HEK293 (cell line): Measurements from ENCODE around the gene ABCC12.

Experiments used
- CTCF ChIA-PET: fragments of 350-600 bp; formaldehyde crosslinking; extraction: SDS; loops from one replicate; lab custom pipeline; 2021; ENCODE audit warnings: antibody characterized with exemption; lab: Yijun Ruan, JAX
- POLR2A ChIA-PET: fragments of 300-600 bp; formaldehyde crosslinking; extraction: SDS; loops from one replicate; lab custom pipeline; 2020; ENCODE audit warnings: antibody characterized with exemption, inconsistent platforms; lab: Yijun Ruan, JAX
- H3K27ac ChIP-seq: fragments of 200-500 bp; sonication (Bioruptor generic); 2 replicates; pipeline ENCODE4 v1.5.1; 2014; ENCODE audit warnings: low read depth, low read length, control low read depth, inconsistent platforms; ENCODE audit errors: extremely low read depth
- H3K36me3 ChIP-seq, 2 experiments: fragments of 200-500 bp in 1 of 2; sonication (Bioruptor generic) in 1 of 2; 1 replicate in 1 of 2; 2 replicates in 1 of 2; pipeline ENCODE4 v1.5.1; 2014 to 2017; ENCODE audit warnings: inconsistent platforms in 2 of 2, low read length in 2 of 2; ENCODE audit not compliant: control insufficient read depth in 2 of 2, insufficient read depth in 1 of 2
- H3K4me1 ChIP-seq: fragments of 200-500 bp; sonication (Bioruptor generic); 2 replicates; pipeline ENCODE4 v1.5.1; 2014; ENCODE audit warnings: mild to moderate bottlenecking, low read length, inconsistent platforms; ENCODE audit not compliant: control insufficient read depth, insufficient read depth
- H3K4me3 ChIP-seq: 2 replicates; pipeline ENCODE4 v1.5.1; 2011; ENCODE audit warnings: low read depth, mild to moderate bottlenecking, control low read depth, low read length, moderate library complexity
- H3K9me3 ChIP-seq: fragments of 200-500 bp; sonication (Bioruptor generic); 2 replicates; pipeline ENCODE4 v1.5.1; 2014; ENCODE audit warnings: low read depth, low read length, inconsistent platforms; ENCODE audit not compliant: control insufficient read depth, insufficient read depth
- BCL11A ChIP-seq: fragments of 450-650 bp; formaldehyde crosslinking; IDR thresholded peaks from 2 replicates; pipeline ENCODE4 v1.5.1; 2016; ENCODE audit warnings: low read depth, missing biosample characterization, missing genetic modification characterization
- EGR2 ChIP-seq: fragments of 450-650 bp; formaldehyde crosslinking; IDR thresholded peaks from 2 replicates; pipeline ENCODE4 v1.5.1; 2016; ENCODE audit warnings: low read depth, missing biosample characterization, missing genetic modification characterization
- GLI4 ChIP-seq: fragments of 450-650 bp; formaldehyde crosslinking; IDR thresholded peaks from 2 replicates; pipeline ENCODE4 v1.5.1; 2016; ENCODE audit warnings: missing biosample characterization, missing genetic modification characterization
- HOXA7 ChIP-seq: sonication (generic); formaldehyde crosslinking; IDR thresholded peaks from 2 replicates; pipeline ENCODE4 v1.8.1; 2022; ENCODE audit warnings: missing genetic modification reagents, borderline replicate concordance
- SCRT2 ChIP-seq: fragments of 450-650 bp; formaldehyde crosslinking; IDR thresholded peaks from 2 replicates; pipeline ENCODE4 v1.5.1; 2016; ENCODE audit warnings: missing biosample characterization, missing genetic modification characterization
- TCF7L2 ChIP-seq: IDR thresholded peaks from 2 replicates; pipeline ENCODE4 v1.6.1; 2011; ENCODE audit warnings: low read depth, mild to moderate bottlenecking, inconsistent platforms, low read length, moderate library complexity, borderline replicate concordance
- ZBTB1 ChIP-seq: fragments of 450-650 bp; formaldehyde crosslinking; IDR thresholded peaks from 2 replicates; pipeline ENCODE4 v1.5.1; 2016; ENCODE audit warnings: missing biosample characterization, missing genetic modification characterization
- ZBTB17 ChIP-seq: fragments of 450-650 bp; formaldehyde crosslinking; IDR thresholded peaks from 2 replicates; pipeline ENCODE4 v1.5.1; 2016; ENCODE audit warnings: missing biosample characterization, missing genetic modification characterization
- ZBTB48 ChIP-seq: fragments of 450-650 bp; formaldehyde crosslinking; IDR thresholded peaks from 2 replicates; pipeline ENCODE4 v1.5.1; 2016; ENCODE audit warnings: missing biosample characterization, missing genetic modification characterization
- ZFP3 ChIP-seq: fragments of 450-650 bp; formaldehyde crosslinking; IDR thresholded peaks from 2 replicates; pipeline ENCODE4 v1.5.1; 2016; ENCODE audit warnings: low read depth, missing biosample characterization, missing genetic modification characterization
- ZFP41 ChIP-seq: fragments of 450-650 bp; formaldehyde crosslinking; IDR thresholded peaks from 2 replicates; pipeline ENCODE4 v1.5.1; 2016; ENCODE audit warnings: missing biosample characterization, missing genetic modification characterization, borderline replicate concordance
- ZIC2 ChIP-seq: fragments of 450-650 bp; formaldehyde crosslinking; IDR thresholded peaks from 2 replicates; pipeline ENCODE4 v1.5.1; 2016; ENCODE audit warnings: missing biosample characterization, missing genetic modification characterization
- ZNF112 ChIP-seq: fragments of 450-650 bp; formaldehyde crosslinking; IDR thresholded peaks from 2 replicates; pipeline ENCODE4 v1.5.0; 2017; ENCODE audit warnings: missing biosample characterization, missing genetic modification characterization
- ZNF121 ChIP-seq: fragments of 450-650 bp; formaldehyde crosslinking; IDR thresholded peaks from 2 replicates; pipeline ENCODE4 v1.5.1; 2016; ENCODE audit warnings: missing biosample characterization, missing genetic modification characterization
- ZNF16 ChIP-seq: fragments of 450-650 bp; formaldehyde crosslinking; IDR thresholded peaks from 2 replicates; pipeline ENCODE4 v1.5.1; 2016; ENCODE audit warnings: low read depth, missing biosample characterization, missing genetic modification characterization
- ZNF174 ChIP-seq: fragments of 450-650 bp; formaldehyde crosslinking; IDR thresholded peaks from 2 replicates; pipeline ENCODE4 v1.5.0; 2017; ENCODE audit warnings: missing biosample characterization, mild to moderate bottlenecking, missing genetic modification characterization
- ZNF19 ChIP-seq: fragments of 450-650 bp; formaldehyde crosslinking; IDR thresholded peaks from 2 replicates; pipeline ENCODE4; 2016; ENCODE audit warnings: missing biosample characterization, missing genetic modification characterization, low read depth
- ZNF266 ChIP-seq: fragments of 450-650 bp; formaldehyde crosslinking; IDR thresholded peaks from 2 replicates; pipeline ENCODE4 v1.5.1; 2016; ENCODE audit warnings: missing biosample characterization, missing genetic modification characterization, low read depth
- ZNF510 ChIP-seq: fragments of 450-650 bp; formaldehyde crosslinking; IDR thresholded peaks from 2 replicates; pipeline ENCODE4 v1.5.1; 2018; ENCODE audit warnings: mild to moderate bottlenecking, missing genetic modification characterization, missing biosample characterization; ENCODE audit not compliant: insufficient replicate concordance
- ZNF548 ChIP-seq: fragments of 450-650 bp; formaldehyde crosslinking; IDR thresholded peaks from 2 replicates; pipeline ENCODE4 v1.5.1; 2016; ENCODE audit warnings: missing biosample characterization, missing genetic modification characterization
- ZNF596 ChIP-seq: fragments of 450-650 bp; IDR thresholded peaks from 2 replicates; pipeline ENCODE4 v1.5.0; 2018; ENCODE audit warnings: missing biosample characterization, mild to moderate bottlenecking, missing genetic modification characterization, moderate library complexity
- ZSCAN5A ChIP-seq: fragments of 450-650 bp; formaldehyde crosslinking; IDR thresholded peaks from 2 replicates; pipeline ENCODE4 v1.5.1; 2016; ENCODE audit warnings: missing biosample characterization, missing genetic modification characterization
- TF ChIP-seq, protein P1 (sequence below): fragments of 450-650 bp; formaldehyde crosslinking; IDR thresholded peaks from 2 replicates; pipeline ENCODE4 v1.5.1; 2016; ENCODE audit warnings: missing biosample characterization, missing genetic modification characterization
- TF ChIP-seq, protein P2 (sequence below): fragments of 450-650 bp; formaldehyde crosslinking; IDR thresholded peaks from 2 replicates; pipeline ENCODE4 v1.5.1; 2016; ENCODE audit warnings: missing biosample characterization, missing genetic modification characterization, low read depth
- TF ChIP-seq, protein P3 (sequence below): fragments of 450-650 bp; formaldehyde crosslinking; IDR thresholded peaks from 2 replicates; pipeline ENCODE4 v1.5.1; 2017; ENCODE audit warnings: missing biosample characterization, missing genetic modification characterization
- TF ChIP-seq, protein P4 (sequence below): fragments of 450-650 bp; formaldehyde crosslinking; IDR thresholded peaks from 2 replicates; pipeline ENCODE4 v1.5.1; 2017; ENCODE audit warnings: missing biosample characterization, missing genetic modification characterization
- TF ChIP-seq, protein P5 (sequence below): fragments of 450-650 bp; formaldehyde crosslinking; IDR thresholded peaks from 2 replicates; pipeline ENCODE4 v1.5.1; 2016; ENCODE audit warnings: missing biosample characterization, missing genetic modification characterization

The ABCC12 gene

GRCh38 chr16:48157794-48158193 is 2.0 kb upstream of the ABCC12 start:
- Histone ChIP-seq H3K36me3 (no peaks in the 10 kb centered on the region), H3K27ac (no peak overlapping the region), H3K4me3 (no peak overlapping the region), H3K9me3 (no peaks in the 10 kb centered on the region), H3K4me1 (no peaks in the 10 kb centered on the region)
- TF ChIP-seq ZSCAN5A (no peak), BCL11A (no peak), ZBTB48 (tag by site-specific recombination) (no peak), ZNF266 (no peak), TCF7L2 (no peak), ZIC2 (no peak), GLI4 (tag by site-specific recombination) (no peak), ZFP3 (tag by site-specific recombination) (no peak), ZNF121 (tag by site-specific recombination) (no peak), EGR2 (tag by site-specific recombination) (no peak)
- TF ChIP-seq, protein P1, sequence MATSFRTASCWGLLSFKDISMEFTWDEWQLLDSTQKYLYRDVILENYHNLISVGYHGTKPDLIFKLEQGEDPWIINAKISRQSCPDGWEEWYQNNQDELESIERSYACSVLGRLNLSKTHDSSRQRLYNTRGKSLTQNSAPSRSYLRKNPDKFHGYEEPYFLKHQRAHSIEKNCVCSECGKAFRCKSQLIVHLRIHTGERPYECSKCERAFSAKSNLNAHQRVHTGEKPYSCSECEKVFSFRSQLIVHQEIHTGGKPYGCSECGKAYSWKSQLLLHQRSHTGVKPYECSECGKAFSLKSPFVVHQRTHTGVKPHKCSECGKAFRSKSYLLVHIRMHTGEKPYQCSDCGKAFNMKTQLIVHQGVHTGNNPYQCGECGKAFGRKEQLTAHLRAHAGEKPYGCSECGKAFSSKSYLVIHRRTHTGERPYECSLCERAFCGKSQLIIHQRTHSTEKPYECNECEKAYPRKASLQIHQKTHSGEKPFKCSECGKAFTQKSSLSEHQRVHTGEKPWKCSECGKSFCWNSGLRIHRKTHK: no peak
- TF ChIP-seq, protein P2, sequence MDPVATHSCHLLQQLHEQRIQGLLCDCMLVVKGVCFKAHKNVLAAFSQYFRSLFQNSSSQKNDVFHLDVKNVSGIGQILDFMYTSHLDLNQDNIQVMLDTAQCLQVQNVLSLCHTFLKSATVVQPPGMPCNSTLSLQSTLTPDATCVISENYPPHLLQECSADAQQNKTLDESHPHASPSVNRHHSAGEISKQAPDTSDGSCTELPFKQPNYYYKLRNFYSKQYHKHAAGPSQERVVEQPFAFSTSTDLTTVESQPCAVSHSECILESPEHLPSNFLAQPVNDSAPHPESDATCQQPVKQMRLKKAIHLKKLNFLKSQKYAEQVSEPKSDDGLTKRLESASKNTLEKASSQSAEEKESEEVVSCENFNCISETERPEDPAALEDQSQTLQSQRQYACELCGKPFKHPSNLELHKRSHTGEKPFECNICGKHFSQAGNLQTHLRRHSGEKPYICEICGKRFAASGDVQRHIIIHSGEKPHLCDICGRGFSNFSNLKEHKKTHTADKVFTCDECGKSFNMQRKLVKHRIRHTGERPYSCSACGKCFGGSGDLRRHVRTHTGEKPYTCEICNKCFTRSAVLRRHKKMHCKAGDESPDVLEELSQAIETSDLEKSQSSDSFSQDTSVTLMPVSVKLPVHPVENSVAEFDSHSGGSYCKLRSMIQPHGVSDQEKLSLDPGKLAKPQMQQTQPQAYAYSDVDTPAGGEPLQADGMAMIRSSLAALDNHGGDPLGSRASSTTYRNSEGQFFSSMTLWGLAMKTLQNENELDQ (tag by site-specific recombination): no peak
- TF ChIP-seq, protein P3, sequence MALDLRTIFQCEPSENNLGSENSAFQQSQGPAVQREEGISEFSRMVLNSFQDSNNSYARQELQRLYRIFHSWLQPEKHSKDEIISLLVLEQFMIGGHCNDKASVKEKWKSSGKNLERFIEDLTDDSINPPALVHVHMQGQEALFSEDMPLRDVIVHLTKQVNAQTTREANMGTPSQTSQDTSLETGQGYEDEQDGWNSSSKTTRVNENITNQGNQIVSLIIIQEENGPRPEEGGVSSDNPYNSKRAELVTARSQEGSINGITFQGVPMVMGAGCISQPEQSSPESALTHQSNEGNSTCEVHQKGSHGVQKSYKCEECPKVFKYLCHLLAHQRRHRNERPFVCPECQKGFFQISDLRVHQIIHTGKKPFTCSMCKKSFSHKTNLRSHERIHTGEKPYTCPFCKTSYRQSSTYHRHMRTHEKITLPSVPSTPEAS: no peak
- ChIA-PET POLR2A (no interaction called here), CTCF (interaction anchor here (0.5 to 3.7 kb wide), 12 partner anchors 12 to 1294 kb away, joined by 3 to 14 read pairs (median 4); partner anchors contain the start of gene NETO2)

- Histone ChIP-seq H3K4me3 (no peak overlapping the region), H3K27ac (no peak overlapping the region), H3K36me3 (no peaks in the 10 kb centered on the region), H3K9me3 (no peaks in the 10 kb centered on the region), H3K4me1 (no peaks in the 10 kb centered on the region)
- CTCF ChIA-PET: interaction anchor here (0.6 to 3.7 kb wide), 14 partner anchors 12 to 1294 kb away, joined by 3 to 14 read pairs (median 4); partner anchors contain the start of gene NETO2
- POLR2A ChIA-PET: no interaction called here
- TF ChIP-seq ZNF19 (no peak), ZBTB17 (tag by site-specific recombination) (no peak), ZIC2 (no peak), ZNF112 (tag by site-specific recombination) (no peak), ZNF510 (tag by site-specific recombination) (no peak), ZNF548 (tag by site-specific recombination) (no peak), ZNF16 (tag by site-specific recombination) (no peak), ZNF174 (tag by site-specific recombination) (no peak), ZBTB1 (no peak), SCRT2 (no peak), HOXA7 (no peak), ZNF596 (tag by site-specific recombination) (no peak), ZFP41 (tag by site-specific recombination) (no peak)
- TF ChIP-seq, protein P4, sequence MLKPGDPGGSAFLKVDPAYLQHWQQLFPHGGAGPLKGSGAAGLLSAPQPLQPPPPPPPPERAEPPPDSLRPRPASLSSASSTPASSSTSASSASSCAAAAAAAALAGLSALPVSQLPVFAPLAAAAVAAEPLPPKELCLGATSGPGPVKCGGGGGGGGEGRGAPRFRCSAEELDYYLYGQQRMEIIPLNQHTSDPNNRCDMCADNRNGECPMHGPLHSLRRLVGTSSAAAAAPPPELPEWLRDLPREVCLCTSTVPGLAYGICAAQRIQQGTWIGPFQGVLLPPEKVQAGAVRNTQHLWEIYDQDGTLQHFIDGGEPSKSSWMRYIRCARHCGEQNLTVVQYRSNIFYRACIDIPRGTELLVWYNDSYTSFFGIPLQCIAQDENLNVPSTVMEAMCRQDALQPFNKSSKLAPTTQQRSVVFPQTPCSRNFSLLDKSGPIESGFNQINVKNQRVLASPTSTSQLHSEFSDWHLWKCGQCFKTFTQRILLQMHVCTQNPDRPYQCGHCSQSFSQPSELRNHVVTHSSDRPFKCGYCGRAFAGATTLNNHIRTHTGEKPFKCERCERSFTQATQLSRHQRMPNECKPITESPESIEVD: no peak
- TF ChIP-seq, protein P5, sequence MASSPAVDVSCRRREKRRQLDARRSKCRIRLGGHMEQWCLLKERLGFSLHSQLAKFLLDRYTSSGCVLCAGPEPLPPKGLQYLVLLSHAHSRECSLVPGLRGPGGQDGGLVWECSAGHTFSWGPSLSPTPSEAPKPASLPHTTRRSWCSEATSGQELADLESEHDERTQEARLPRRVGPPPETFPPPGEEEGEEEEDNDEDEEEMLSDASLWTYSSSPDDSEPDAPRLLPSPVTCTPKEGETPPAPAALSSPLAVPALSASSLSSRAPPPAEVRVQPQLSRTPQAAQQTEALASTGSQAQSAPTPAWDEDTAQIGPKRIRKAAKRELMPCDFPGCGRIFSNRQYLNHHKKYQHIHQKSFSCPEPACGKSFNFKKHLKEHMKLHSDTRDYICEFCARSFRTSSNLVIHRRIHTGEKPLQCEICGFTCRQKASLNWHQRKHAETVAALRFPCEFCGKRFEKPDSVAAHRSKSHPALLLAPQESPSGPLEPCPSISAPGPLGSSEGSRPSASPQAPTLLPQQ (tag by site-specific recombination): no peak
These were observed 1.5 kb upstream of the ABCC12 start for GRCh38 chr16:48157302-48157701.
